MCF 10A (cell line): ENCODE results near the gene ZNF319. TPM values are rescaled to one million over a fixed set of nuclear protein-coding genes. Genes with fewer than 3 reads are reported as not detected.

ENCODE experiments used
- BruUV-seq: library from RNA; stranded (reverse); fragments of 400-500 nt; replicated peaks from 2 replicates; lab custom pipeline; 2021; lab: Mats Ljungman, UMichigan
- CTCF ChIA-PET: fragments of 300-600 bp; sonication (Branson Sonifier 250); formaldehyde crosslinking; extraction: SDS; loops from one replicate; lab custom pipeline; 2021; ENCODE audit warnings: antibody characterized with exemption, inconsistent platforms; lab: Yijun Ruan, JAX
- POLR2A ChIA-PET: fragments of 300-600, 350-650 bp; sonication (Branson Sonifier 250); formaldehyde crosslinking; extraction: SDS; loops from one replicate; lab custom pipeline; 2020; ENCODE audit warnings: antibody characterized with exemption, inconsistent platforms; lab: Yijun Ruan, JAX
- DNase-seq: peaks from one replicate; pipeline ENCODE4 v3.0.0-alpha.2; 2018; ENCODE audit not compliant: unreplicated experiment
- H3K27ac Mint-ChIP-seq: one replicate; pipeline ENCODE4 v1.8.0; 2022; ENCODE audit warnings: mild to moderate bottlenecking, low read depth, mixed read lengths; ENCODE audit not compliant: unreplicated experiment
- H3K27me3 Mint-ChIP-seq: one replicate; pipeline ENCODE4 v1.8.0; 2022; ENCODE audit warnings: mixed read lengths; ENCODE audit not compliant: insufficient read depth, unreplicated experiment
- H3K36me3 Mint-ChIP-seq: one replicate; pipeline ENCODE4 v1.8.0; 2022; ENCODE audit warnings: mild to moderate bottlenecking, moderate library complexity, mixed read lengths; ENCODE audit not compliant: insufficient read depth, unreplicated experiment
- H3K4me1 Mint-ChIP-seq: one replicate; pipeline ENCODE4 v1.8.0; 2022; ENCODE audit warnings: mixed read lengths; ENCODE audit not compliant: insufficient read depth, unreplicated experiment
- H3K4me3 Mint-ChIP-seq: one replicate; pipeline ENCODE4 v1.8.0; 2022; ENCODE audit warnings: mild to moderate bottlenecking, moderate library complexity, mixed read lengths; ENCODE audit not compliant: unreplicated experiment
- H3K9me3 Mint-ChIP-seq: one replicate; pipeline ENCODE4 v1.8.0; 2022; ENCODE audit warnings: mixed read lengths; ENCODE audit not compliant: unreplicated experiment
- intact Hi-C: fragments of 100-400 bp; cut with micrococcal nuclease; formaldehyde crosslinking; loops from 2 replicates; pipeline ENCODE4 v1.14.1; 2022
- total RNA-seq: library from RNA; stranded (reverse); gene quantifications from 2 replicates; pipeline ENCODE4 v1.2.3, GENCODE V29; 2022
- TF ChIP-seq, protein P1 (sequence below): fragments of 200-600 bp; IDR thresholded peaks from one replicate; pipeline ENCODE4 v1.8.0; 2022; ENCODE audit warnings: antibody characterized with exemption, mild to moderate bottlenecking; ENCODE audit not compliant: unreplicated experiment

ZNF319 gene
- total RNA-seq, 1 experiment from 2014 or later, result 12.6 TPM

DNA sequence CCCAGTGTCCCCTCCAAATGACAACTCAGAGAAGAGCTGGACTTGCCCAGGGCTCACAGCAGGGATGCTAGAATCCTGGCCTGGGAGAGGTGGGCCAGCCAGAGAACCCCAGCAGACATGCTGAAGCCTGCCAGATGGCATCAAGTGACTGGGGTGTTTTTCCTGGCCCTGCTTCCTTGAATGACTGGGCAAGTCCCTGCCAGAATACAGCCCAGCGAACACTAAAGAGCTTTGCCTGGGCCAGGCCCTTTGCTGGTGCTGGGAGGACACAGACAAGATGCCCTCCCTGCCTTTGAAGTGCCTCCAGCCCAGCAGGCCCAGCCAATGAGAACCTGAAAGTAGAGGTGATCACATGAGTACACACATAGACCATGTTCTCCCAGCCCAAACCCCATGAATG, 11.5 kb downstream of the ZNF319 start:
- Mint-ChIP-seq H3K27ac (peak overlapping the region; percentile 60), H3K4me3 (no peak overlapping the region), H3K9me3 (no peaks in the 10 kb centered on the region), H3K27me3 (no peaks in the 10 kb centered on the region), H3K36me3 (peaks cover 7% of the 10 kb centered on the region), H3K4me1 (peaks cover 17% of the 10 kb centered on the region)
- POLR2A ChIA-PET, result interaction anchor here (0.7 to 1.6 kb wide), 6 partner anchors 9 to 68 kb away, joined by 3 to 6 read pairs (median 4); partner anchors contain the start of genes USB1 and ZNF319
- CTCF ChIA-PET, result interaction anchor here (0.6 to 2.1 kb wide), 6 partner anchors 9 to 398 kb away, joined by 4 to 11 read pairs (median 4); no protein-coding TSS in a partner anchor
- BruUV-seq, result no TSS peak
- DNase-seq, result peak; percentile 55
- TF ChIP-seq, protein P1, sequence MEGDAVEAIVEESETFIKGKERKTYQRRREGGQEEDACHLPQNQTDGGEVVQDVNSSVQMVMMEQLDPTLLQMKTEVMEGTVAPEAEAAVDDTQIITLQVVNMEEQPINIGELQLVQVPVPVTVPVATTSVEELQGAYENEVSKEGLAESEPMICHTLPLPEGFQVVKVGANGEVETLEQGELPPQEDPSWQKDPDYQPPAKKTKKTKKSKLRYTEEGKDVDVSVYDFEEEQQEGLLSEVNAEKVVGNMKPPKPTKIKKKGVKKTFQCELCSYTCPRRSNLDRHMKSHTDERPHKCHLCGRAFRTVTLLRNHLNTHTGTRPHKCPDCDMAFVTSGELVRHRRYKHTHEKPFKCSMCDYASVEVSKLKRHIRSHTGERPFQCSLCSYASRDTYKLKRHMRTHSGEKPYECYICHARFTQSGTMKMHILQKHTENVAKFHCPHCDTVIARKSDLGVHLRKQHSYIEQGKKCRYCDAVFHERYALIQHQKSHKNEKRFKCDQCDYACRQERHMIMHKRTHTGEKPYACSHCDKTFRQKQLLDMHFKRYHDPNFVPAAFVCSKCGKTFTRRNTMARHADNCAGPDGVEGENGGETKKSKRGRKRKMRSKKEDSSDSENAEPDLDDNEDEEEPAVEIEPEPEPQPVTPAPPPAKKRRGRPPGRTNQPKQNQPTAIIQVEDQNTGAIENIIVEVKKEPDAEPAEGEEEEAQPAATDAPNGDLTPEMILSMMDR, result no peak
- intact Hi-C loops, result no loop called here

DNA sequence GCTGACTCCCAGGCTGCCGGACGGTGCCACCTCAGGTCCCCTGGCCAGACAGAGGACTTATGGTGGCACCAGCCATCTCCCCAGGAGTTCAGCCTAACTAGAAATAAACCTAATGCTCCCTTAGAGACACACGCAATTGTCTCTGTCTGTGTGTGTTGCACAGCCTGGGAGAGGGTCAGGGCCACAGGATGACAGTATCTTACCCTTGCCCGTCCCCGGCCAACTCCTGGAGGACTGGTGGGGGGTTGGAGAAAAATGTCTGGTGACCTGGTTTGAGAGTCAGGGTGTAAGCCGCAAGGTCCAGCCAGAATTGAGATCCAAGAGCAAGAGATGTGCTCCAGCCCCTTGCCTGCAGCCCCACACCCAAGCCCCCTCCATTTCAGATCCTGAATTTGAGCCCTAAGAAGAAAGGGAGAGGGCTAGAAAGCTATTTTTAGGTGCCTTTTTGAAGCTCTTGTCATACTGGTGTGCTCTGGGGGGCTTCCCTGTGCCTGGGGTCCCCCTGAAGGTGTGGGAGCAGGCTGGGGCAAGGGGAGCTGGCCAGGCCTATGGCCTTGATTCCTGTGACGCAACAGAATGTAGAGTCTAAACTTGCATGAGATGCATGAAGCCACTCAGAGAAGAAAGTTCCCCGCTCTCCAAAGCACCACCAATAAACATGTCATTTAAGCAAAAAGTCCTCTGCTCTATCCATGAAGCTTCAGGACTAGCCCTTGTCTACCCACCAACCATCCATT, 12.9 kb downstream of the ZNF319 start:
- no peak for DNase-seq
- BruUV-seq, result no TSS peak
- H3K27me3 Mint-ChIP-seq, result no peaks in the 10 kb centered on the region
- CTCF ChIA-PET, result interaction anchor here (1.1 to 1.9 kb wide), 3 partner anchors 11 to 88 kb away, joined by 4 to 8 read pairs (median 4); no protein-coding TSS in a partner anchor
- intact Hi-C loops, result no loop called here
- H3K9me3 Mint-ChIP-seq, result no peaks in the 10 kb centered on the region
- POLR2A ChIA-PET, result no interaction called here
- H3K27ac Mint-ChIP-seq, result no peak overlapping the region
- TF ChIP-seq, protein P1, result no peak
- H3K4me3 Mint-ChIP-seq, result no peak overlapping the region
- H3K36me3 Mint-ChIP-seq, result peaks cover under 1% of the 10 kb centered on the region
- H3K4me1 Mint-ChIP-seq, result peaks cover 12% of the 10 kb centered on the region

DNA sequence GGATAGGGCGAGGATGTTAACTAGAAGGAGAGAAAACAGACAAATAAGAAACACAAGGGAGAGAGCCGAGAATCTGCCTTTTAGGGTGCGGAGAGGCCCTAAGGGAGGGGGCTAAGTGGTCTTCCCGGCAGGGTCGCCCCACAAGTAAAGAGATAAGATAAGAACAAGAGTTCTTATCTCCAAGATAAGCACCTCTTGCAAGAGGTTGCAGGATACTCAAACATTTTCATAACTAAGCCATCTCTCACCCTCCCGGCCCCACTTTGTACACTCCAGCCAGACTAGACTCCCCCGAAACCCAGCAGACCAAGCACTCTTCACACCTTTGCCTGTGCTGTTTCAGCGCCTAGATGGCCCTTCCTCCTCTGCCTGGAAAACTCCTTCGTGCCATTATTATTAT, 14.3 kb downstream of the ZNF319 start:
- H3K36me3 Mint-ChIP-seq, result no peaks in the 10 kb centered on the region
- TF ChIP-seq, protein P1, result no peak
- no peaks in the 10 kb centered on the region for H3K27me3 Mint-ChIP-seq
- ChIA-PET POLR2A (no interaction called here), CTCF (interaction anchor here (0.6 to 1.9 kb wide), 2 partner anchors 87 to 143 kb away, joined by 4 to 8 read pairs; no protein-coding TSS in a partner anchor)
- no peak overlapping the region for H3K27ac Mint-ChIP-seq
- intact Hi-C loops, result no loop called here
- peaks cover 12% of the 10 kb centered on the region for H3K4me1 Mint-ChIP-seq
- no peaks in the 10 kb centered on the region for H3K9me3 Mint-ChIP-seq
- no peak overlapping the region for H3K4me3 Mint-ChIP-seq
- DNase-seq, result no peak
- no TSS peak for BruUV-seq
